Measurements from ENCODE around the gene OOEP.

- no peak for TF ChIP-seq OSR1 (CRISPR knock-in tag; IDR thresholded peaks at IDR 0.05)
- no peak for TF ChIP-seq PPARA (CRISPR knock-in tag; IDR thresholded peaks at IDR 0.05; ENCODE audit: borderline replicate concordance)
- no peak for TF ChIP-seq PATZ1 (CRISPR knock-in tag; IDR thresholded peaks at IDR 0.05; ENCODE audit: borderline replicate concordance)
- no peak for TF ChIP-seq CSDC2 (CRISPR knock-in tag; IDR thresholded peaks at IDR 0.05)
- no peak for TF ChIP-seq ZFP3 (CRISPR knock-in tag; IDR thresholded peaks at IDR 0.05)
- no peak for TF ChIP-seq GLIS3 (CRISPR knock-in tag; IDR thresholded peaks at IDR 0.05)
- no peak for TF ChIP-seq TSHZ2 (CRISPR knock-in tag; IDR thresholded peaks at IDR 0.05)
- no peak for TF ChIP-seq RARB (CRISPR knock-in tag; IDR thresholded peaks at IDR 0.05)
- TF ChIP-seq TCF4 (CRISPR knock-in tag; IDR thresholded peaks at IDR 0.05; ENCODE audit: borderline replicate concordance), result no peak
- TF ChIP-seq ARNTL (CRISPR knock-in tag; IDR thresholded peaks at IDR 0.05; ENCODE audit: borderline replicate concordance, low read depth), result no peak
- TF ChIP-seq ZNF565 (CRISPR knock-in tag; conservative IDR thresholded peaks at IDR 0.05; ENCODE audit: low read depth), result no peak
- no peak for TF ChIP-seq CREB5 (CRISPR knock-in tag; IDR thresholded peaks at IDR 0.05; ENCODE audit: low read depth)
- TF ChIP-seq SNAI2 (CRISPR knock-in tag; IDR thresholded peaks at IDR 0.05), result no peak
Measured at GRCh38 chr6:73418081-73418741, 48.5 kb upstream of the OOEP start.

All from SK-N-SH treated with all-trans-retinoic acid at 6 μM for 48 hours (cell line).